Right lobe of liver (tissue), 6 donors: ENCODE results near the gene CYB5B. TPM values are rescaled to one million over a fixed set of nuclear protein-coding genes. Genes with fewer than 3 reads are reported as not detected.

Experiments
- ATAC-seq, 4 donors: fragments of 200-7000 bp; cut with Tn5 transposase; one replicate each; pipeline ENCODE4 v1.9.1; 2020; ENCODE audit warnings: mild to moderate bottlenecking in 4 of 4, moderate library complexity in 4 of 4
- DNase-seq, 3 donors: peaks; one replicate each; pipeline ENCODE4 v3.0.0-alpha.2; 2020
- H3K27ac ChIP-seq, 3 donors: fragments of 200-600 bp; one replicate each; pipeline ENCODE4 v1.8.0; 2022
- H3K27me3 ChIP-seq, 2 donors: fragments of 200-600 bp; one replicate each; pipeline ENCODE4 v1.8.0; 2022
- H3K36me3 ChIP-seq, 4 donors: fragments of 200-600 bp; sonication (generic) in 1 of 4; one replicate each; pipeline versions ENCODE4 v1.5.1 to v1.8.0; 2017 to 2022; ENCODE audit warnings: control low read depth in 1 of 4
- H3K4me1 ChIP-seq, 4 donors: fragments of 200-600 bp; sonication (generic) in 1 of 4; one replicate each; pipeline versions ENCODE4 v1.5.1 to v1.8.0; 2017 to 2022; ENCODE audit warnings: control low read depth in 1 of 4
- H3K4me3 ChIP-seq, 3 donors: fragments of 200-600 bp; one replicate each; pipeline ENCODE4 v1.8.0; 2022
- H3K9me3 ChIP-seq, 4 donors: fragments of 200-600 bp; sonication (generic) in 1 of 4; one replicate each; pipeline versions ENCODE4 v1.5.1 to v1.8.0; 2017 to 2022; ENCODE audit warnings: control low read depth in 1 of 4
- POLR2A ChIP-seq: fragments of 450-650 bp; IDR thresholded peaks from one replicate; pipeline ENCODE4 v1.6.1; 2017; ENCODE audit warnings: antibody characterized with exemption, mild to moderate bottlenecking
- WGBS: methylation state at CpG from one replicate; pipeline ENCODE4 v1.1.6; 2018; ENCODE audit warnings: low coverage, low lambda C conversion rate; ENCODE audit not compliant: insufficient coverage; ENCODE audit errors: missing lambda C conversion rate; 5-methylcytosine and 5-hydroxymethylcytosine counted together
- intact Hi-C, 2 donors: fragments of 100-400 bp; cut with DNase I; formaldehyde crosslinking; loops; one replicate each; pipeline versions ENCODE4 v1.11.2 to v1.14.1; 2022
- total RNA-seq, 6 experiments: library from RNA; depleted of rRNA in 2 of 6; stranded (reverse); fragments of >200 nt in 2 of 6; fragmentation: NEBNext Ultra II Directional in 3 of 6; extraction: Animal tissue kit (Norgen Biotek cat#: 25700) in 3 of 6; gene quantifications; one replicate each; pipeline versions ENCODE4 v1.1.0 to v1.2.4, GENCODE V29; 2016 to 2023
- TF ChIP-seq, protein P1 (sequence below), 4 donors: fragments of 200-600 bp in 3 of 4; fragments of 450-650 bp in 1 of 4; IDR thresholded peaks; one replicate each; pipeline versions ENCODE4 v1.5.1 to v1.8.0; 2016 to 2022; ENCODE audit warnings: antibody characterized with exemption in 4 of 4, mild to moderate bottlenecking in 2 of 4
- donor health status: DM: no; HTN: yes; CAD: no.
- donor health status: DM: no; HTN: no; CAD: no.
- donor health status: DM: no; HTN: no; CAD: no.
- donor health status: DM: no; HTN: yes; CAD: no.
- donor health status: DM: no; HTN: yes; CAD: no.

CYB5B gene
- total RNA-seq, 6 experiments from 2014 or later: 19.1 to 42.1 (median 30.5) TPM

GRCh38 chr16:69498926-69499325, 74.5 kb downstream of the CYB5B start:
- ATAC-seq: no peak
- DNase-seq: no peak
- H3K27me3 ChIP-seq: no peaks in the 10 kb centered on the region
- H3K27ac ChIP-seq: no peak overlapping the region
- no peaks in the 10 kb centered on the region for H3K4me1 ChIP-seq
- no peaks in the 10 kb centered on the region for H3K36me3 ChIP-seq
- no peak for TF ChIP-seq POLR2A
- TF ChIP-seq, protein P1, sequence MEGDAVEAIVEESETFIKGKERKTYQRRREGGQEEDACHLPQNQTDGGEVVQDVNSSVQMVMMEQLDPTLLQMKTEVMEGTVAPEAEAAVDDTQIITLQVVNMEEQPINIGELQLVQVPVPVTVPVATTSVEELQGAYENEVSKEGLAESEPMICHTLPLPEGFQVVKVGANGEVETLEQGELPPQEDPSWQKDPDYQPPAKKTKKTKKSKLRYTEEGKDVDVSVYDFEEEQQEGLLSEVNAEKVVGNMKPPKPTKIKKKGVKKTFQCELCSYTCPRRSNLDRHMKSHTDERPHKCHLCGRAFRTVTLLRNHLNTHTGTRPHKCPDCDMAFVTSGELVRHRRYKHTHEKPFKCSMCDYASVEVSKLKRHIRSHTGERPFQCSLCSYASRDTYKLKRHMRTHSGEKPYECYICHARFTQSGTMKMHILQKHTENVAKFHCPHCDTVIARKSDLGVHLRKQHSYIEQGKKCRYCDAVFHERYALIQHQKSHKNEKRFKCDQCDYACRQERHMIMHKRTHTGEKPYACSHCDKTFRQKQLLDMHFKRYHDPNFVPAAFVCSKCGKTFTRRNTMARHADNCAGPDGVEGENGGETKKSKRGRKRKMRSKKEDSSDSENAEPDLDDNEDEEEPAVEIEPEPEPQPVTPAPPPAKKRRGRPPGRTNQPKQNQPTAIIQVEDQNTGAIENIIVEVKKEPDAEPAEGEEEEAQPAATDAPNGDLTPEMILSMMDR (IDR thresholded peaks at IDR 0.05): no peak
- H3K9me3 ChIP-seq: no peaks in the 10 kb centered on the region
- 91% methylated on average over 4 of the region's 5 CpGs for WGBS
- intact Hi-C loops: no loop called here
- H3K4me3 ChIP-seq: no peak overlapping the region

DNA sequence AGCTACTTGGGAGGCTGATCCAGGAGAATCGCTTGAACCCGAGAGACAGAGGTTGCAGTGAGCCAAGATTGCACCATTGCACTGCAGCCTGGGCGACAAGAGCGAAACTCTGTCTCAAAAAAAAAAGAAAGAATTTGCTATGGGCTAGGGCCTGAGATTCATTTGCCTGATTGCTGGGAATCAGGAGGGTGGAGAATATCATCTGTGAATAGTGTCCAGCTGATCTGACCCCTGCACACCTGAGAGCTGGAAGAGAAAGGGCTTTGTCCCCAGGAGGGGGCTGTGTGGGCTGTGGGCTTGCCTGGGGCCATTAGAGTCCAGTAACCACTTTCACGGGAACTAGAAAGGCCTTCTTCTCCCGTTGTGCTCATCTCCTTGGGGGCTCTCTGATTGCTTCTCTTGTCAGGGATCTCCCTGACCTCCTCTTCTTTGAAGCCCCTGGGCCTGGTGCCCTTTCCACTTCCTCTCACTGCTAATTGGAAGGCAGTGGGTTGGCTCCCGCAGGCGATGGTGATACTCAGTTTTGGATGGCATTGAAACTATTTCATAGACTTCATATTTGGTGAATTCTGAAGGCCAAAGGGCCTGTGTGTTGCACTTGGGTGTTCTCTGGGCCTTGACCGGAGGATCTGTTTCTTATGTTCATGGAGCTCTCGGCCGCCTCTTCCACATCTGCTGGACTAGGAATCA, 75.3 kb downstream of the CYB5B start:
- no peaks in the 10 kb centered on the region for H3K4me1 ChIP-seq
- no peak overlapping the region for H3K4me3 ChIP-seq
- intact Hi-C loops: no loop called here
- H3K9me3 ChIP-seq: no peaks in the 10 kb centered on the region
- ATAC-seq: no peak
- DNase-seq: no peak
- no peak overlapping the region for H3K27ac ChIP-seq
- no peaks in the 10 kb centered on the region for H3K36me3 ChIP-seq
- WGBS: 94% methylated on average over 8 of the region's 11 CpGs
- TF ChIP-seq, protein P1 (IDR thresholded peaks at IDR 0.05): no peak
- no peak for TF ChIP-seq POLR2A
- H3K27me3 ChIP-seq: no peaks in the 10 kb centered on the region

DNA sequence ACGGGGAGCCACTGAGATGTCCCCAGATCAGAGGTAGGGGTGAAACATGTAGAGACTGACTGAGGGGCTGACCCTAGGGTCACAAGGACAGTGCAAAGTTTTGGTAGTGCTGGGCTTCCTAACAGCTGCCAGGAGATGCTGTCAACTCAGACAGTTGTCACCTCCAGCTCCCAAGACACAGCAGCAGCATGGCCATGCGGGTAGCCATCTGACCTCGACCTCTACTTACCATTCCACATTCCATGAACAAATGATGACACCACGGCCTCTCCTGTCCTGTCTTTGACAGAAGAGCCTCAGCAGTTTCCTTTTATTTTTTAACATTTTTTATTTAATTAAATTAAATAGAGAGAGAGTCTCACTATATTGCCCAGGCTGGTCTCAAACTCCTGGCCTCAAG, 76.1 kb downstream of the CYB5B start:
- no peaks in the 10 kb centered on the region for H3K4me1 ChIP-seq
- TF ChIP-seq, protein P1 (IDR thresholded peaks at IDR 0.05): no peak
- TF ChIP-seq POLR2A: no peak
- no peak overlapping the region for H3K27ac ChIP-seq
- 85% methylated on average over 2 of the region's 4 CpGs for WGBS
- intact Hi-C loops: no loop called here
- no peaks in the 10 kb centered on the region for H3K36me3 ChIP-seq
- DNase-seq: no peak
- no peaks in the 10 kb centered on the region for H3K9me3 ChIP-seq
- H3K27me3 ChIP-seq: no peaks in the 10 kb centered on the region
- H3K4me3 ChIP-seq: no peak overlapping the region
- no peak for ATAC-seq

GRCh38 chr16:69501956-69502745, 77.7 kb downstream of the CYB5B start:
- WGBS: 37% methylated on average over 4 of the region's 4 CpGs
- no peak for ATAC-seq

More at GRCh38 chr16:69501956-69502745, 77.7 kb downstream of the CYB5B start:
- Histone ChIP-seq H3K27ac (no peak overlapping the region), H3K9me3 (no peaks in the 10 kb centered on the region), H3K27me3 (no peaks in the 10 kb centered on the region), H3K36me3 (no peaks in the 10 kb centered on the region), H3K4me3 (no peak overlapping the region), H3K4me1 (no peaks in the 10 kb centered on the region)
- intact Hi-C loops: no loop called here
- TF ChIP-seq, protein P1 (IDR thresholded peaks at IDR 0.05): no peak
- no peak for TF ChIP-seq POLR2A
- no peak for DNase-seq
